GM13977 (cell line): ENCODE data around the gene PTCD1.

ENCODE experiments used
- DNase-seq: peaks from one replicate; pipeline ENCODE4 v3.0.0; 2012; ENCODE audit warnings: low spot score
- in situ Hi-C: fragments of 300-500 bp; cut with MboI; formaldehyde crosslinking; loops from one replicate; pipeline ENCODE4 v1.12.0; 2022; ENCODE audit warnings: low sequenced_read_pairs, low pct_unique_long_range_greater_than_20kb, mixed read lengths, inconsistent platforms; ENCODE audit not compliant: unreplicated experiment
- TF ChIP-seq, protein P1 (sequence below): IDR thresholded peaks from 2 replicates; pipeline ENCODE4 v1.5.1; 2012; ENCODE audit warnings: mild to moderate bottlenecking, control low read depth; ENCODE audit not compliant: insufficient read depth; ENCODE audit errors: extremely low read depth, missing control alignments

PTCD1 gene

DNA sequence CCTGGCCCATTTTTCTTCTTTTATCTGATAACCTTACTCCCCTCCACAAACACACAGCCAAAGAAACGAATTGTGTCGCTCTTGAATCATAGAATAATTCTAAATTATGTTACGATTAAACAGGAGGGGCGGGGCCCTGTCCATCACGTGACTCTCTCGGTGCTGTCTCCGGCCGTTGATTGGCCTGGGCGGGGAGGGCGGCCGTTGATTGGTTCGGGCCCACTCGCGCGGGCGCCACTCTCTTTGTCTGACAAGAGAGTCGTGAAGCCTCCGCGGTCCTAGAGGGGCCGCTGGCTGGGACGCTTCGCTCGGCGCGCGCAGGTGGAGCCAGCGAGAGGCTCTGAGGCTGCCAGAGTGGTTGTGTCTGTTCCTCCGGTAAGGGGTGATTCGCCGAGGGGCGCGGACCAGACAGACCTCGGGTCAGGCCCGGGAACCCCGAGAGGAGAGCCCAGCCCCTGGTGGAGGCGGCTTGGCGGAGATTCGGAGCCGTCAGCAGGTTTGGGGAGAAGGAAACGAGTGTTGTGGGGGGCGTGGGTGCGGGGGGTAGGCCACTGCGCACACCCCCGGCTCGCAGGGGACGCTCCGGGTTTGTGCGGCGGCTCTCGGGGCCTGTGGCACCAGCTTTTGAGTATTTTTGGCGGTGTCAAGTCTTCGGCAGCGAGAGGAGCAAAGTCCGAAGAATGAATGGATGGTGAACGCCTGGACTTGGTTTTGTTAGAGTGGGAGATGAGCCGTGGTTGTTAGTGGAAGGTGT is 34.1 kb upstream of the PTCD1 start, which contains the start of gene ZNF789:
Gene ZNF789, plus strand, starts transcription at position 330 of the 754 bp plus-strand sequence. CDS start 3,567 bp downstream, outside the sequence.
- TF ChIP-seq, protein P1, sequence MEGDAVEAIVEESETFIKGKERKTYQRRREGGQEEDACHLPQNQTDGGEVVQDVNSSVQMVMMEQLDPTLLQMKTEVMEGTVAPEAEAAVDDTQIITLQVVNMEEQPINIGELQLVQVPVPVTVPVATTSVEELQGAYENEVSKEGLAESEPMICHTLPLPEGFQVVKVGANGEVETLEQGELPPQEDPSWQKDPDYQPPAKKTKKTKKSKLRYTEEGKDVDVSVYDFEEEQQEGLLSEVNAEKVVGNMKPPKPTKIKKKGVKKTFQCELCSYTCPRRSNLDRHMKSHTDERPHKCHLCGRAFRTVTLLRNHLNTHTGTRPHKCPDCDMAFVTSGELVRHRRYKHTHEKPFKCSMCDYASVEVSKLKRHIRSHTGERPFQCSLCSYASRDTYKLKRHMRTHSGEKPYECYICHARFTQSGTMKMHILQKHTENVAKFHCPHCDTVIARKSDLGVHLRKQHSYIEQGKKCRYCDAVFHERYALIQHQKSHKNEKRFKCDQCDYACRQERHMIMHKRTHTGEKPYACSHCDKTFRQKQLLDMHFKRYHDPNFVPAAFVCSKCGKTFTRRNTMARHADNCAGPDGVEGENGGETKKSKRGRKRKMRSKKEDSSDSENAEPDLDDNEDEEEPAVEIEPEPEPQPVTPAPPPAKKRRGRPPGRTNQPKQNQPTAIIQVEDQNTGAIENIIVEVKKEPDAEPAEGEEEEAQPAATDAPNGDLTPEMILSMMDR = no peak
- DNase-seq = peak; percentile 99
- in situ Hi-C loops = no loop called here

DNA sequence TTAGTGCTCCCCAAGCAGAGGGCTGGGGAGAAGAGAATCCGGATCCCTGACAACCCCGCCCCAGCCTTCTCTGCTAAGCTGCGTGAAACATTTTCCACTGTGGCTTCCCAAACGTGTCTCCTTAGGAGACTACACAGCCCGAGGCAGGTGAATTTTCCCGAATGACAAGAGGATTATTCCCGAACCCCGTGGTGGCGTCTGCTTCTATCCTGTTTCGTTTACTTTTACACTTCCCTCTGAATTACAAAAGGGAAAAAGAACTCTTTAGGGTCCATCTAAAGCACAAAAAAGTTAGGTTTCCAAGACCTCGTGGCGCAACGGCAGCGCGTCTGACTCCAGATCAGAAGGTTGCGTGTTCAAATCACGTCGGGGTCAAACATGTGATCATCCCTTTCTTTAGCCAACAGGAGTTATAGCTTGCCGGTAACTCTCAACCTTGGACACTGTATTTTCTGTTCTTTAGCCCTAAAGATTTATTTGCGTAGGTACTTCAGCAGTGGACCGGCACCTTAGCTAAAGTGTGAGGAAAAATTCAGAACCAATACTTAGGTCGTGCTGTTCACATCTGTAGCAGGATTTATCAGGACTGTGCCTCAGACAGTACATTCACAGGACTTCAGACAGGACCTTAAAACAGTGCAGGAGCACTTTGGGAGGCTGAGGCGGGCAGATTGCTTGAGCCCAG is 30.9 kb upstream of the PTCD1 start:
- in situ Hi-C loops = no loop called here
- DNase-seq = no peak
- TF ChIP-seq, protein P1 = no peak

DNA sequence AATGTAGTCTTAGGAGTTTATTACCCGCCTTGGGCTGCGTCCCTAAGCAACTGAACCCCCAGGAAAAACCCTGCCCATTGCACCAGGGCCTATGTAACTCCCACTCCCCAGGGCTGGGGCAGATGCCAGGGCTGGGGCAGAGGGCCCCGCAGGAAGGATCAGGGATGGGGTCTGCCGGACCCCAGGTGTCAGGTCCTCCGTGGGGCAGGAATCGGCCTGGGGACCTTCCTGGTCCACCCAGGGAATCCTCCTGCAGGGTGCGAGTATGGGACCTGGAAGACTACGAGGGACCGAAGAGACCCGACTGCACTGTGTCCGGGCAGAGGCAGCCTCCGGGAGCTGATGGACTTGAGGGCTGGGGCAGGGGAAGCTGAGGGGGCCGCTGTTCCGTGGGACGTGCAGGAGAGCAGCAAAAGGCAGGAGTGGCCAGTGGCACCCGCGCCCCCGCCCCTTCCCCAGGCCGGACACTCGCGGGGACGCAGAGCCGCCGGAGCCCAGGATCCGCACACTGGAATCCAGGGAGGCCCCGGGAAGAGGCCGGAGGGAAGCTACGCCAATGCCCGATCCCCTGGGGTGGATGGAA is 29.8 kb upstream of the PTCD1 start:
- TF ChIP-seq, protein P1 = no peak
- in situ Hi-C loops = no loop called here
- DNase-seq = no peak

DNA sequence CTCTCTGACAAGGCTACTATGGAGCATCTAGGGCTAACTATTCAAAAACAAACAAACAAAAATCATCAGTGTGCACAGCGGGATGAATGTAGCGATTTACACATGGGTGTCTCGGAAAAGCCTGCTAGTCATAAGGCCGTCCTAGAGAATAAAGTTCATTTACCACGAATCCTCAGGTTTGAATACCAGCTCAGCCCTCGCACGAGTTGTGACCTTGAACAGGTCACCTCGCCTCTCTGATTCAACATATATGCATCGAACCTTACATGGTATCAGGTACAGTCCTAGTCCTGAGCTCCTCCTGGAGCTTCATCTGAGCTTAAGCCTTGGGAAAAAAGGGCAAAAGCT is 26.8 kb upstream of the PTCD1 start:
- in situ Hi-C loops = no loop called here
- TF ChIP-seq, protein P1 = no peak
- DNase-seq = no peak

DNA sequence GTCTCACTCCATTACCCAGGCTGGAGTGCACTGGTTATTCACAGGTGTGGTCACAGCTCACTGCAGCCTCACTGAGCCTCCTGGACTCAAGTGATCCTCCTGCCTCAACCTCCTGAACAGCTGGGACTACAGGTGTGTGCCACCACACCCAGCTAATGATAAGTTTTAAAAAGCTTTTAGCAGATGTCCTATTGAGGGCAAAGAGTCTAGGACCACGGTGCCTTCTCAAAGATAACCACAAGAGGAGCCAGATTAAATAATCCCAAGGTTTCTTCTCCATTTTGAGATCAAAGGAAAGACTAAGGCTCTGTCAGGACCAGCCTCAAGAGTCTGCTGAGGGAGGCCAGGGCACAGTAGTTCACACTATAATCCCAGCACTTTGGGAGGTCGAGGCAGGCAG is 22.6 kb upstream of the PTCD1 start:
- DNase-seq = no peak
- in situ Hi-C loops = no loop called here
- TF ChIP-seq, protein P1 = no peak

DNA sequence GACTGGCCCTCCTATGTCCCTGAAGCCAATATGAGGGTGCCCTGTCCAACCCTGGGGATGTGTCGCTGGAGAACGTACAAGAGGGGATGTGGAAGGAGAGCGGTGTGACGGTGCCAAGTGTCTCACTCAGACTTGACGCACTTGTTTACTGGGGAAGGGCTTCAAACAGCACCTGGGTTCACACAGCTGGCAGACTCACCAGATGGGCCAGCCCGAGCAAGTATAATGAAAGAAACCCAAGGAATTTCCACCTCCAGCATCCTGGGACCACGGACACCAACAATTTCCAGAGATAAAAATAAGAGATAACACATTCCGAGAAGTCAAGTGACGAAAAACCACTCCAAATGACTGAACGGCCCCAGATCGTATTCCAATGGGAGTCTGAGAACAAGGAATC is 22.1 kb upstream of the PTCD1 start:
- in situ Hi-C loops = no loop called here

More for the DNA sequence above, 22.1 kb upstream of the PTCD1 start:
- TF ChIP-seq, protein P1 = no peak
- no peak for DNase-seq
